Measurements from ENCODE around the gene UROC1.

UROC1 gene

GRCh38 chr3:126508564-126508964 is 9.0 kb downstream of the UROC1 start:
- Histone ChIP-seq H2BK12ac (ENCODE audit: low read length) (no peak overlapping the region), H2AK5ac (ENCODE audit: low read length) (no peak overlapping the region), H3K9ac (ENCODE audit: low read length) (no peak overlapping the region), H3K79me1 (ENCODE audit: low read length) (no peaks in the 10 kb centered on the region), H3K4me1 (ENCODE audit: control insufficient read depth in 1 of 2, insufficient read depth in 2 of 2, low read length in 2 of 2) (no peaks in the 10 kb centered on the region), H3K27me3 (ENCODE audit: insufficient read depth, low read length) (no peaks in the 10 kb centered on the region), H3K9me3 (ENCODE audit: insufficient read depth, low read depth, low read length) (peaks cover 2% of the 10 kb centered on the region), H3K4me3 (ENCODE audit: low read depth, low read length) (no peak overlapping the region), H3K14ac (ENCODE audit: low read length) (no peak overlapping the region), H2AFZ (ENCODE audit: insufficient read depth, low read length, poor library complexity) (no peak overlapping the region), H4K91ac (ENCODE audit: low read depth, low read length) (no peak overlapping the region), H3K36me3 (ENCODE audit: control insufficient read depth in 1 of 2, insufficient read depth in 2 of 2, low read length in 2 of 2) (no peaks in the 10 kb centered on the region), H3K4me2 (ENCODE audit: low read length) (no peak overlapping the region), H4K8ac (ENCODE audit: low read depth, low read length) (no peak overlapping the region), H3K23ac (ENCODE audit: low read length) (no peak overlapping the region), H2BK5ac (ENCODE audit: low read depth, low read length, poor library complexity) (no peak overlapping the region), H3K4ac (ENCODE audit: low read depth, low read length) (no peak overlapping the region), H2BK120ac (ENCODE audit: insufficient read depth, low read length, poor library complexity) (no peak overlapping the region), H3K18ac (ENCODE audit: low read length) (no peak overlapping the region), H4K12ac (ENCODE audit: low read depth, low read length) (no peak overlapping the region), H3K79me2 (ENCODE audit: control insufficient read depth, insufficient read depth, low read length, poor library complexity) (no peaks in the 10 kb centered on the region), H3K27ac (ENCODE audit: low read depth, low read length) (no peak overlapping the region)
- no CpG with 5 or more reads among the region's 4 CpGs for WGBS (ENCODE audit: extremely low coverage, insufficient coverage, insufficient read length)
- no peak for DNase-seq

DNA sequence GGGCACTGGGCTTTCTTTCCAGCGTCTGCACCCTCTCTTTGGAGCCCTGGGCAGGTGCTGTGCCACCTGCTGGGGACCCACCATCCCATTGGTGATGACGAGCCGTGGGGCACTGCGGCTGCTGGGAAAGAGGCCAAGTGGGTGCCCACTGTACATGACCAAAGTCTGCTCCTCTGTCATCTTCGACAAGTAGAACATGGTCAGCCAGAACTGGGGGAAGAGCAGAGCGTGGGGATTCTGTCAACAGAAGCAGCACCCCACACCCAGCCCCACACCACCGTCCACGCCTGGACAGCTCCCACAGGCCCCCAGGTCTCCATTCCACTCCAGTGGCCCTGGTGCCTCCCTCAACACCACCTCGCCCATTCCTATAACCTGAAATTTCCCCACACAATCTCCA is 9.7 kb downstream of the UROC1 start:
- H3K9me3 ChIP-seq (ENCODE audit: insufficient read depth, low read depth, low read length): peaks cover 5% of the 10 kb centered on the region
- H3K18ac ChIP-seq (ENCODE audit: low read length): no peak overlapping the region
- H3K23ac ChIP-seq (ENCODE audit: low read length): no peak overlapping the region
- no peak overlapping the region for H3K27ac ChIP-seq (ENCODE audit: low read depth, low read length)
- no peak overlapping the region for H4K8ac ChIP-seq (ENCODE audit: low read depth, low read length)
- WGBS (ENCODE audit: extremely low coverage, insufficient coverage, insufficient read length): no CpG with 5 or more reads among the region's 9 CpGs
- H3K79me1 ChIP-seq (ENCODE audit: low read length): no peaks in the 10 kb centered on the region
- no peak for DNase-seq
- no peak overlapping the region for H2BK5ac ChIP-seq (ENCODE audit: low read depth, low read length, poor library complexity)
- H3K4me1 ChIP-seq (ENCODE audit: control insufficient read depth in 1 of 2, insufficient read depth in 2 of 2, low read length in 2 of 2): no peaks in the 10 kb centered on the region
- H2BK120ac ChIP-seq (ENCODE audit: insufficient read depth, low read length, poor library complexity): no peak overlapping the region
- no peaks in the 10 kb centered on the region for H3K27me3 ChIP-seq (ENCODE audit: insufficient read depth, low read length)
- H2AK5ac ChIP-seq (ENCODE audit: low read length): no peak overlapping the region
- H2AFZ ChIP-seq (ENCODE audit: insufficient read depth, low read length, poor library complexity): no peak overlapping the region
- no peak overlapping the region for H4K91ac ChIP-seq (ENCODE audit: low read depth, low read length)
- no peak overlapping the region for H3K14ac ChIP-seq (ENCODE audit: low read length)
- no peak overlapping the region for H3K4me3 ChIP-seq (ENCODE audit: low read depth, low read length)
- H3K4me2 ChIP-seq (ENCODE audit: low read length): no peak overlapping the region
- H3K79me2 ChIP-seq (ENCODE audit: control insufficient read depth, insufficient read depth, low read length, poor library complexity): no peaks in the 10 kb centered on the region
- H4K12ac ChIP-seq (ENCODE audit: low read depth, low read length): no peak overlapping the region
- H3K9ac ChIP-seq (ENCODE audit: low read length): no peak overlapping the region
- H3K36me3 ChIP-seq (ENCODE audit: control insufficient read depth in 1 of 2, insufficient read depth in 2 of 2, low read length in 2 of 2): no peaks in the 10 kb centered on the region
- H2BK12ac ChIP-seq (ENCODE audit: low read length): no peak overlapping the region
- H3K4ac ChIP-seq (ENCODE audit: low read depth, low read length): no peak overlapping the region

- Histone ChIP-seq H3K4ac (ENCODE audit: low read depth, low read length) (no peak overlapping the region), H3K36me3 (ENCODE audit: control insufficient read depth in 1 of 2, insufficient read depth in 2 of 2, low read length in 2 of 2) (no peaks in the 10 kb centered on the region), H3K23ac (ENCODE audit: low read length) (no peak overlapping the region), H3K4me3 (ENCODE audit: low read depth, low read length) (no peak overlapping the region), H2AFZ (ENCODE audit: insufficient read depth, low read length, poor library complexity) (no peak overlapping the region), H4K91ac (ENCODE audit: low read depth, low read length) (no peak overlapping the region), H4K12ac (ENCODE audit: low read depth, low read length) (no peak overlapping the region), H4K8ac (ENCODE audit: low read depth, low read length) (no peak overlapping the region), H2BK5ac (ENCODE audit: low read depth, low read length, poor library complexity) (no peak overlapping the region), H3K9me3 (ENCODE audit: insufficient read depth, low read depth, low read length) (peaks cover 9% of the 10 kb centered on the region), H3K4me2 (ENCODE audit: low read length) (no peak overlapping the region), H3K18ac (ENCODE audit: low read length) (no peak overlapping the region), H3K4me1 (ENCODE audit: control insufficient read depth in 1 of 2, insufficient read depth in 2 of 2, low read length in 2 of 2) (no peaks in the 10 kb centered on the region), H3K79me2 (ENCODE audit: control insufficient read depth, insufficient read depth, low read length, poor library complexity) (no peaks in the 10 kb centered on the region), H3K9ac (ENCODE audit: low read length) (no peak overlapping the region), H2BK120ac (ENCODE audit: insufficient read depth, low read length, poor library complexity) (no peak overlapping the region), H3K14ac (ENCODE audit: low read length) (no peak overlapping the region), H3K27me3 (ENCODE audit: insufficient read depth, low read length) (no peaks in the 10 kb centered on the region), H2AK5ac (ENCODE audit: low read length) (no peak overlapping the region), H3K79me1 (ENCODE audit: low read length) (no peaks in the 10 kb centered on the region), H2BK12ac (ENCODE audit: low read length) (no peak overlapping the region), H3K27ac (ENCODE audit: low read depth, low read length) (no peak overlapping the region)
- no CpG with 5 or more reads among the region's 10 CpGs for WGBS (ENCODE audit: extremely low coverage, insufficient coverage, insufficient read length)
- no peak for DNase-seq
Measured at GRCh38 chr3:126503701-126504100, 13.9 kb downstream of the UROC1 start.

DNA sequence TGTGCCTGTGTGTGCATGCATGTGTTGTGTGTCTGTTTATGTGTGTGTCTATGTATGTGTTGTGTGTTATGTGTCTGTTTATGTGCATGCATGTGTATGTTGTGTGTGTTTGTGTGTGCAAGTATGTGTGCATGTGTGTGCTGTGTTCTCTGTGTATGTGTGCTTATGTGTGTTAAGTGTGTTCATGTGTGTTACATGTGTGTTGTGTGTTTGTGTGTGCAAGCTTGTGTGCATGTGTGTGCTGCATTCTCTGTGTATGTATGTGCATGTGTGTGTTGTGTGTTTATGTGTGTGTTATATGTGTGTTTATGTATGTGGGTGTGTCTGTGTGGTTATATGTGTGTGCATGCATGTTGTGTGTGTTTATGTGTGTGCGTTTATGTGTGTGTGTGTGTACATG is 14.9 kb downstream of the UROC1 start:
- H3K9me3 ChIP-seq (ENCODE audit: insufficient read depth, low read depth, low read length): peaks cover 9% of the 10 kb centered on the region
- no peak overlapping the region for H3K27ac ChIP-seq (ENCODE audit: low read depth, low read length)
- no peak overlapping the region for H3K14ac ChIP-seq (ENCODE audit: low read length)
- H3K9ac ChIP-seq (ENCODE audit: low read length): no peak overlapping the region
- no peaks in the 10 kb centered on the region for H3K36me3 ChIP-seq (ENCODE audit: control insufficient read depth in 1 of 2, insufficient read depth in 2 of 2, low read length in 2 of 2)
- H2BK12ac ChIP-seq (ENCODE audit: low read length): no peak overlapping the region
- H3K18ac ChIP-seq (ENCODE audit: low read length): no peak overlapping the region
- H3K23ac ChIP-seq (ENCODE audit: low read length): peak overlapping the region; percentile 31
- no peaks in the 10 kb centered on the region for H3K27me3 ChIP-seq (ENCODE audit: insufficient read depth, low read length)
- H4K12ac ChIP-seq (ENCODE audit: low read depth, low read length): no peak overlapping the region
- no peak overlapping the region for H2BK120ac ChIP-seq (ENCODE audit: insufficient read depth, low read length, poor library complexity)
- no peak overlapping the region for H3K4ac ChIP-seq (ENCODE audit: low read depth, low read length)
- no peak overlapping the region for H3K4me3 ChIP-seq (ENCODE audit: low read depth, low read length)
- H3K79me2 ChIP-seq (ENCODE audit: control insufficient read depth, insufficient read depth, low read length, poor library complexity): no peaks in the 10 kb centered on the region
- no peak overlapping the region for H2BK5ac ChIP-seq (ENCODE audit: low read depth, low read length, poor library complexity)
- WGBS (ENCODE audit: extremely low coverage, insufficient coverage, insufficient read length): no CpG with 5 or more reads among the region's 1 CpG
- no peaks in the 10 kb centered on the region for H3K79me1 ChIP-seq (ENCODE audit: low read length)
- no peaks in the 10 kb centered on the region for H3K4me1 ChIP-seq (ENCODE audit: control insufficient read depth in 1 of 2, insufficient read depth in 2 of 2, low read length in 2 of 2)
- no peak overlapping the region for H2AK5ac ChIP-seq (ENCODE audit: low read length)
- no peak overlapping the region for H4K91ac ChIP-seq (ENCODE audit: low read depth, low read length)
- H3K4me2 ChIP-seq (ENCODE audit: low read length): no peak overlapping the region
- H2AFZ ChIP-seq (ENCODE audit: insufficient read depth, low read length, poor library complexity): no peak overlapping the region
- DNase-seq: no peak
- H4K8ac ChIP-seq (ENCODE audit: low read depth, low read length): no peak overlapping the region
